GM18499 (cell line): ENCODE results near the gene SPATA25.
A peak's percentile ranks its signal among the peaks of the same experiment; 100 is the strongest.
"Not testable (repeated sequence)": the region's sequence is repeated elsewhere in the genome, so short reads cannot be mapped to it uniquely, and the experiment has no call there.

Source experiments
- ATAC-seq: cut with Tn5 transposase; IDR thresholded peaks from one replicate; pipeline ENCODE4 v1.9.1; 2021; ENCODE audit warnings: moderate number of reproducible peaks; ENCODE audit not compliant: insufficient read depth, unreplicated experiment

Gene SPATA25

DNA sequence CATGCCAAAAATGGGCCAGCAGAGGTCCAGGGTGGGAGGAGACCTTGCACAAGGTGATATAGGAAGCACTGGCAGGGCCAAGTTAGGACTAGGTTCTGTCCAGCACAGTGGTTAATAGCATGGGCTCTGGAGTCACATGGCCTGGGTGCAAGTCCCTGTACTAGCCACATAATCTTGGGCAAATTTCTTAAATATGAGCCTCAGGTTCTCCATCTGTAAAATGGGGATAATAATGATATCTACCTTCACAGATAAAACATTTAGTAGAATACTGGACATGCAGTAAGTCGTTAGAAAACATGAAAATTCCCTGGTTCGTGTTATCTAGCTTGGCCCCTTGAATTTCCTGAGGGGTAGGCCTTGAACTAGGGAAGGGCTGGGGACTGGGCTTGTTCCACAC lies 9.9 kb upstream of the SPATA25 start:
- ATAC-seq, result no peak

- no peak for ATAC-seq
Observed at GRCh38 chr20:45896641-45897161, 9.3 kb upstream of the SPATA25 start.

DNA sequence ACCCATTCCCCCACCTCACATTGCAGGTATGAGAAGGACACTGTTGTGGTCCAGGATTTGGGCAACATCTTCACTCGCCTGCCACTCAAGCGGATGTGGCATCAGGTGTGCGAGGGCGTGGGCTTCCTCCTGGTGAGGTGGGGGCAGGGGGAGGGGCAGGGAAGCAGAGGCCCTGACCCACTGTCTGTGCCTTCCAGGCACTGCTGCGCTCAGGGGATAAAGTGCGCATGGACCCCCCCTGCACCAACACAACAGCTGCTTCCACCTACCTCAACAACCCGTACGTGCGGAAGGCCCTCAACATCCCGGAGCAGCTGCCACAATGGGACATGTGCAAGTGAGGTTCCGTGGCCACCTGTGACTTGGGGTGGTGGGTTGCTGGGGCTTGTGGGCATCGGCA lies 7.4 kb upstream of the SPATA25 start:
- no peak for ATAC-seq

DNA sequence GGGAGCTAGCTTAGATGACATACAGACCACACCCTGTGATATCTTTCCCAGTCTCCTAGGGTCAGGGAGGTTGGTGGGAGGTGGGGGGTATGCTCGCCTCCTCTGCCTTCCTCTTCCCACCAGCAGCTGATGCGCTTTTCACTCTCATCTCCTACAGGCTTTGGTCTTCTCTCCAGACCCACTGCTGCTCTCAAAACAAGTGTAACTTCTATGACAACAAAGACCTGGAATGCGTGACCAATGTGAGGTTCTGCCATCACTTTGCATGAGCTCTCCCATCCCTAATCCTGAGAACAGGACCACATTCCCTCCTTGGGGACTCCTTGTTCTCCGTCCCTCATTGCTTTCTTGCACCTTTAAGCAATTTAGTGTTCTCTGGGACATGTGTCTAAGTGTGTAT lies 6.4 kb upstream of the SPATA25 start:
- no peak for ATAC-seq

DNA sequence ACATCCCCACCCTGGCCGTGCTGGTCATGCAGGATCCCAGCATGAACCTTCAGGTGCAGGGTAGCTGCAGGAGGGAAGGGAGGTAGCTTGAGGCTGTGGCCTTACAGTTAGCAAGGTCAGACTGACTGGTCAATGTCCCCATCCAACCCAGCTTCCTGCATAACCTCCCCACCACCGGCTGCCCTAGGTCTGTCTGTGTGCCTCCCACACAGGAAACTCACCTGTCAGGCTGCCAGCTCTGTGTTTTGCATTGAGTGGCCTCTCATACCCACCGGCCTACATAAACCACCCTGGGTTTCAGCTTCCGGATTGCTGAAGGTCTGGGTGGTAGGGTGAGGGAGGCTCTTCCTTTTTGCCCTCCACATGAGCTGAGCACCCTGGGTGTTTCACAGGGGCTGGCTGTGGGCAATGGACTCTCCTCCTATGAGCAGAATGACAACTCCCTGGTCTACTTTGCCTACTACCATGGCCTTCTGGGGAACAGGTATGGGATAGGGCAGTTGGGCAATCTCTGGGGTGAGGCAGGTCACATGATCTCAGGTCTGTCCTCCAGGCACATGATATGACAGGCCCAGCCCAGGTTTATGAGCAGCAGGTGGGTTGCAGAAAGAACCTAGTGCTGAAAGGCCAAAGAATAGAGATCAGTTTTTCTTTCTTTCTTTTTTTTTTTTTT lies 5.5 kb upstream of the SPATA25 start:
- no peak for ATAC-seq

DNA sequence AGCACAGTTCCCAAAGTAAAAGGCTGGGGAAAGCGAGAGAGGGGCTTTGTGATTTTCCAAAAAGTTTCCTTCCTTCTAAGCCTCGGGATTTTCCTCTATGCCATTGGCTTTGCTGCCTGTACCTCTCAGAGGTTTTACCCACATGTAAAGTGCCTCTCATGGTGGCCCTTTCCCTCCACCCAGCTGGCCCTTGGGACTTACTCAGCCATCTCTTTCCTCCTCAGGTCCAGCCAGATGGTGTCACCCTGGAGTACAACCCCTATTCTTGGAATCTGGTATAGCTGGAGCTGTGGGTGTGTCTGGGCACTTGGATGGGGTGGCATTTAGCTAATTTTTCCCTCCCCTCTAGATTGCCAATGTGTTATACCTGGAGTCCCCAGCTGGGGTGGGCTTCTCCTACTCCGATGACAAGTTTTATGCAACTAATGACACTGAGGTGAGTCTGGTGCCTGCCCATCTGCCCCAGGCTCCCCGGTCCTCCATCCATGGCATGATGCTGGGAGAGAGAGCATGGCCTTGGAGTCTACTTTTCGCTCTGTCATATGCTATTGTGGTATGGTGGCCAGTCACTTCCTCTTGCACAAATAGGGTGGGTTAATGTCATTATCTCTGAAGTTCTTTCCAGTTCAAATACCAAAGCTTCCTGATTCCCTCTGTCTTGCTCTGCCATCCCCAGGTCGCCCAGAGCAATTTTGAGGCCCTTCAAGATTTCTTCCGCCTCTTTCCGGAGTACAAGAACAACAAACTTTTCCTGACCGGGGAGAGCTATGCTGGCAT lies 4.8 kb upstream of the SPATA25 start:
- no peak for ATAC-seq

- no peak for ATAC-seq
Observed at GRCh38 chr20:45890985-45891983, 3.9 kb upstream of the SPATA25 start, which contains the start of the genes CTSA and NEURL2. TSS of gene CTSA (plus strand) at chr20:45891335. CDS start at chr20:45891569, 234 bp downstream. TSS of gene NEURL2 (minus strand) at chr20:45891208. CDS start at chr20:45890991, 217 bp downstream.

DNA sequence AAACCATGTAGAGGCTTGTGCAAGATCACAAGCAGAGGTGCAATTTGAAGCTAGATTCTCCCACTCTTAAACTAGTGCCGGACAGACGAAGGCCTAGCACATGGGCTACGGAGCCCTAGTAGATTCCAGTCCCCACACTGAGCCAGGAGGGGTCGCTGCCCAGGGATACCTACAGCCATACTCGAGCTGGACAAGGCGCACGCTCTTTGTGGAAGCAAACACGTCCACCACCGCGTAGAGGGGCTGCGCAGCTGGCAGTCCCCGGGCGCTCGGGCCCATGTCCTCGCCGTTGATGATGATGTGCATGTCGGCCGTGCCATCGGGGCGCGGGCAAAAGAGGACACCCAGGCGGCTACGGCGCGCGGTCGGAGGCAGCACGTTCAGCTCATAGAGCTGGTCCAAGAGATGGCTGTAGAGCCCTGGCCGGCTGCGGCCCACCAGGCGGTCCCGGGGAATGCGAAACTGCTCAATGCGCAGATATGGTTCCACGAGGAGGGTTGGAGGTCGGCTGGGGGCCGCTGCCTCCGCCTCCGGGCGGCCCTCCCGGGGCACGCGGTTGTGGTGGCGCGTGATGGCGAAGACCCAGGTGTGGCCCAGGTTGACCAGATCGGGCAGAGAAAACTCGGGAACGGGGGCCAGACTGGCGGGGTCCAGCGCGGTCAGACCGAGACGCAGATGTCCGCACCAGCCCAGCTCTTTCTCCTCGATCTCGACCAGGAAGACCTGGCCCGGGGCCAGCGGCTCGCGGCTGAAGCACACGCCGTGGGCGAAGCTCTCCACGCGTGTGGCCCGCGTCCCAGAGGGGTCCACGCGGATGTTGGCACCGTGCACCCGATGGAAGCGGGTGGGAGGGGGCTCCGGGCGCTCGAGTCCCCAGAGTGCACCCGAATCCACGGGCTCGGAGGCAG lies 2.9 kb upstream of the SPATA25 start:
- ATAC-seq, result no peak

GRCh38 chr20:45888681-45889080 lies 1.3 kb upstream of the SPATA25 start:
- ATAC-seq, result no peak

- ATAC-seq, result no peak
Observed at GRCh38 chr20:45886590-45887345, 654 bp downstream of the SPATA25 start.

DNA sequence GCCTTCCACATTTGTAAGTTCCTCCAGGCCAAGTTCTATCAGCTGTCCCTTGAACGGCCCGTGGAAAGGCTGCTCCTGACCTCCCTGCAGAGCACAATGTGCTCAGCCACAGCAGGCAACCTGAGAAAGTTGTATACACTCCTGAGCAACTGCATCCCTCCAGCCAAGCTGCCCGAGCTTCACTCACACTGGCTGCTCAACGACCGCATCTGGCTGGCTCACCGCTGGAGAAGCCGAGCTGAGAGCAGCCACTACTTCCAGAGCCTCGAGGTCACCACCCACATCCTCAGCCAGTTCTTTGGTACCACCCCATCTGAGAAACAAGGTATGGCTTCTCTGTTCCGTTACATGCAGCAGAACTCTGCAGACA lies 4.3 kb downstream of the SPATA25 start:
- ATAC-seq, result no peak

DNA sequence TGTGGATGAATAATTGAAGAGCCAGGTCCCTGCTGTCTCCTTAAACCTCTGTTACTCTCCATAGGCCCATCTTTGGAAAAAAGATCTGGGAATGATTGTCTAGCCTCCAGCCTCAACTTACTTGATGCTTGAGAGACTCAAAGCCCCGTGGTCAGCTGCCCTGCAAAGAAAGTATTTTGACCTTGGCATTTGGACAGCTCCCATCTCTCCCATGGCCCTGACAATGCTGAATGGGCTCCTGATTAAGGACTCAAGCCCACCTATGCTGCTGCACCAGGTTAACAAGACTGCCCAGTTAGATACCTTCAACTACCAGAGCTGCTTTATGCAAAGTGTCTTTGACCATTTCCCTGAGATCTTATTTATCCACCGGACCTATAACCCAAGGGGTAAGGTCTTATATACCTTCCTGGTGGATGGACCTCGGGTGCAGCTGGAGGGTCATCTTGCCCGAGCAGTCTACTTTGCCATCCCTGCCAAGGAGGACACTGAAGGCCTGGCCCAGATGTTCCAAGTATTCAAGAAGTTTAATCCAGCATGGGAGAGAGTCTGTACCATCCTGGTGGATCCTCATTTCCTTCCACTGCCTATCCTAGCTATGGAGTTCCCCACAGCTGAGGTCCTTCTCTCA lies 4.8 kb downstream of the SPATA25 start:
- ATAC-seq, result no peak

- peak; percentile 87 for ATAC-seq
Observed at GRCh38 chr20:45880988-45881788, 6.2 kb downstream of the SPATA25 start, which contains the start of gene ZSWIM1. TSS of gene ZSWIM1 (plus strand) at chr20:45881227. CDS start at chr20:45882593, 1,366 bp downstream.

DNA sequence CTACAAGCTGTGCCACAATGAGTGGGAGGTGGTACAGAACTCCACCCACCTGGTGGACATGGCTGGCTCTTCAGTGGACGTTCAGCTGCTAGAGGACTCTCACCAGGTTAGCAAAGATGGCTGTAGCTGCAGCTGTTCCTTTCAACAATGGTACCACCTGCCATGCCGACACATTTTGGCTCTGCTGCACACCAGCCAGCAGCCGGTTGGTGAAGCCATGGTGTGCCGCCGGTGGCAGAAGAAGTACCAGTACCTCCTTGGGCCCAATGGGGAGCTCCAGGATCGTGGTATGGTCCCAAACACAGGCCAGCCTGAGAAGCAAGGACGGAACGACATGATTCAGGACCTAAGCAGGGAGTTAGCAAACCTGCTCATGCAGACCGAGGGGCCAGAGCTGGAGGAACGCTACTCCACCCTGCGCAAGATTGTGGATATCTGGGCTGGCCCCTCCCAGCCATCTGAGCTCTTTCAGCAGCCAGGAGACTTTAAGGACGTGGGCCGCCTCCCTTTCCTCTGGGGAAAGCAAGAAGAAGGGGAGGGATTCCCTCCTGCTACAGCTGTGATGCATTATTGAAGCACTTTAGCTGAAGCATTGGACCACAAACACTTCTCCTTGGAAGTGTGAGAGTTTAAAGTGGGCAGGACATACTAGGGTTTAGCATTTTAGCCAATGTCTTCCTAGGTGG lies 9.2 kb downstream of the SPATA25 start:
- no peak for ATAC-seq

- ATAC-seq, result no peak
Observed at GRCh38 chr20:45874576-45874975, 12.8 kb downstream of the SPATA25 start.

DNA sequence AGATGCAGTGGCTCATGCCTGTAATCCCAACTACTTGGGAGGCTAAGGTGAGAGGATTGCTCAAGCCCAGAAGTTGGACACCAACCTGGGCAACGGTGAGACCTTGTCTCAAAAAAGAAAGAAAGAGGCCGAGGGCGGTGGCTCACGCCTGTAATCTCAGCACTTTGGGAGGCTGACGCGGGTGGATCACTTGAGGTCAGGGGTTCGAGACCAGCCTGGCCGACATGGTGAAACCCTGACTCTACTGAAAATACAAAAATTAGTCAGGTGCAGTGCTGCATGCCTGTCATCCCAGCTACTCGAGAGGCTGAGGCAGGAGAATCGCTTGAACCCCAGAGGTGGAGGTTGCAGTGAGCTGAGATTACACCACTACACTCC lies 13.3 kb downstream of the SPATA25 start:
- not testable (repeated sequence) for ATAC-seq
